ENCODE data around the gene NEO1.
A peak's percentile ranks its signal among the peaks of the same experiment; 100 is the strongest.

Gene NEO1

GRCh38 chr15:73334086-73334485 lies 281.8 kb downstream of the NEO1 start:
- DNase-seq = no peak

DNA sequence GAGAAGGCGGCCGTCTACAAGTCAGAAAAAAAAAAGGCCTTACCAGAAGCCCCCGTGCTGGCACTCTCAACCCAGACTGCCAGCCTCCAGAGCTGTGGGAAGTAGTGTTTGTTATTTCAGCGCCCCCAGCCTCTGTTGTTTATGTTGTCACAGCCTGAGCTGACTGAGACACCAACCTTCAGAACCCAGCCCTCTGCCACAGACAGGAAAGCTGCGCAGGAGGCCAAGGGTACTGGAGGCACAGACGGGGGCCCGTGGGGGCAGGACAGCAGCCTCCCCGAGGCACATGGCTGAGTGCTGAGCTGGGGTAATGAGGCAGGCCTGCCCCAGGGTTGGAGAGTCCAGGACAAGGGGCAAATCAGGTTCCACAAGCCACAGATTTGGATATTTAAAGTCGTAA lies 282.8 kb downstream of the NEO1 start:
- no peak for DNase-seq

DNA sequence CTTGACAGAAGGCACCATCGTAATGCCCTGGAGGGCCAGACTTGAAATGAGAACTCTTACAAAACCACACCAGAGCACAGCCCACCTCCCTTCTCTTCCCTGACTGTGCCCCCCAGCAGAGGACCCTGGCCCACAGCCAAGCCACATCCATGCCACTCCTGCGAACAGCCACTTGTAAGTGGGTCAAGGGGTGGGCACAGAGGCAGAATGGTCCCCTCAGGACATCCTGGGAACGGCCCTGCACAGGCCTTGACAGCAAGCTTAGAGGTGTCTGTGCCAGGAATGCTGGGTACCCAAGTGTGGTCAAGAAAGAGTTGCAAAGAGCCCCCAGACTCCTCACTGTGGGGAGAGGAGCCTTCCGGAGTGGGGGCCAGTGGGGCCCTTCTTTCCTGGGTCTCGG lies 283.2 kb downstream of the NEO1 start:
- no peak for DNase-seq

GRCh38 chr15:73336756-73337155 lies 284.5 kb downstream of the NEO1 start:
- no peak for DNase-seq

GRCh38 chr15:73337187-73337586 lies 284.9 kb downstream of the NEO1 start:
- DNase-seq = no peak

- DNase-seq = no peak
These were observed 285.8 kb downstream of the NEO1 start for GRCh38 chr15:73338058-73338457.

- DNase-seq = no peak
These were observed 286.5 kb downstream of the NEO1 start for GRCh38 chr15:73338606-73339374.

DNA sequence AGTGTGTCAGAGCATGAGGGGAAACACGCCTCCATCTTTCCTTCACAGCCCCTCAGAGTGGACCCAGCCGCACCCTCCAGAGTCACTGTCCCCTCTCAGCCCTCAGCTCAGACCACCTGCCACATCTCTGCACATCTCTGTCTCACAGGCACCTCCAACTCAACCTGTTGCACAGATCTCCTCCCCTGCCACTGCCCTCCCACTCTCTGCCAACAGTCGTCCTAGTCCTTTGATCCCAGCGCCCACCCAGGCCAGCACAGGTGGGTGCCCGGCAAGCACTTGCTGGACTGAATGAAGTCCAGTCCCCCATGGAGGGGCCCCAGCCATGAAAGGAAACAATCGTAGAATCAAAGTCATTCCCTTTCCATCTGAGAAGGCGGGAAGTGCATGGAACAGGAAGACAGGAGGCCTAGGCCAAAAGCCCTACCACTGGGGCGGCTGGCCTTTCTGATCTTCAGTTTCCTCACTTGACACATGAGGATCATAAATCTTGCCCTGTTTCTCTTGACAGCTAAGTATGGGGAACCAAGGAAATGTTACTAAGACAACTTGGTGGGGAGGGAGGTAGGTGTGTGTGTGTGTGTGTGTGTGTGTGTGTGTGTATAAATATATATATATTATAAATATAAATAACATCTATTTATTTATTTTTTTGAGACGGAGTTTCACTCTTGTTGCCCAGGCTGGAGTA lies 288.4 kb downstream of the NEO1 start:
- no peak for DNase-seq

DNA sequence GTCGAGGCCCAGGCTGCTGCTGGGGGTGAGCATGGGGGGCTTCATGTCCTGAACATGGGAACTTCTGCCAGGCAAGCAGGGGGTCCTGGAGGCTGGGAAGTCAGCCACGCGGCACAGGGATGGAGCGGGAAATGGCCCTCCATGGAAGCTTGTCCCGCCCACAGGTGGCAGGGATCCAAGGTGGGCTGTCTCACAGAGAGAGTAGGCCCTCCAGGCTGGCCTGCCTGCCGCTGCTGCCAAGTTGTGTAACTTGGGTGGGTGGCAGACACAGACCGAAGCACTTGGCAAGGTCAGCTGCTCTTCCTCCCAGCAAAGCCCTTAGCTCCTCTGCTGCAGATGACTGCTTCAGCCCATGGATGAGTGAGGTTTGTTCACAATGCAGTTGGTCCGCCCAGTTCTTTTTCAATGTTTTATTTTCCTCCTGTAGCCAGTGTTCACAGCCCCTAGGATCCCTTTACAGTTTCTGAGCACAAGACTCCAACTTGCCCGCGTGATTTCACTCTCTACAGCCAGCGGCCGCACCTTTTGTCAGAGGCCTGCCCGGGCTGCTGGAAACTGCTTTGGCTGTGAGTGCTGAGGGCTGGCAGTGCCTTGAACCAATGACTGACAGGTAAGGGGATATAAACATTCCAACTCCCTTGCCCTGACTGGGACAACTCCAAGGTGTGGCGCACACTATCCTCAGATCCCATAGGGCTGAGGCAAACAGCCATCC lies 289.8 kb downstream of the NEO1 start:
- no peak for DNase-seq

GRCh38 chr15:73344056-73344455 lies 291.8 kb downstream of the NEO1 start:
- DNase-seq = no peak

GRCh38 chr15:73345658-73346057 lies 293.4 kb downstream of the NEO1 start:
- DNase-seq = no peak

DNA sequence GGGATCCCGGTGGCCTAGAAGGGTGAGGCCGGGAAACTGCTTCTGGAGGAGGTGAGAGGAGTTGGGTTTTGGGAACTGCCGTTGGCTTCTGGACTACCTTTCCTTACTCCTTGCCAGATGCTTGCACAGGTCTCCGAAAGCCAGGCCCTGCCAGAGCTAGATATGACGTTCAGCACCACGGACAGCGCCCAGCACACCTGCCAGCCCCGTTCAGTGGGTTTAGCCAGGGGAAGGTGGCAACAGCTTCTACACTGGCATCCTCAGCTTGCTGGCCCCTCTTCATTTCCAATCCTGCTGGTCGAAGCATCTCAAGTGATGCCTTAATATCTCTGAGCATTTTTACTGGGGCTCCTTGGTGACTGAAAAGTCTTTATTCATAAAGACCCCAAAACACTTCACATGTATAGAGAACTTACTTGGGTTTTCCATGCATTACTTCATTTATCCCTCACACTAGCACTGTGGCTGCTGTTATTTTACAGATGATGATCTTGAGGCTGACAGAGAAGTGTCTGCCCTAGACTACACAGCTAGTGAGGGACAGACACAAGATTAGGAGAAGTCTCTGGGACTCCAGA lies 294.6 kb downstream of the NEO1 start:
- DNase-seq = peak; percentile 63

DNA sequence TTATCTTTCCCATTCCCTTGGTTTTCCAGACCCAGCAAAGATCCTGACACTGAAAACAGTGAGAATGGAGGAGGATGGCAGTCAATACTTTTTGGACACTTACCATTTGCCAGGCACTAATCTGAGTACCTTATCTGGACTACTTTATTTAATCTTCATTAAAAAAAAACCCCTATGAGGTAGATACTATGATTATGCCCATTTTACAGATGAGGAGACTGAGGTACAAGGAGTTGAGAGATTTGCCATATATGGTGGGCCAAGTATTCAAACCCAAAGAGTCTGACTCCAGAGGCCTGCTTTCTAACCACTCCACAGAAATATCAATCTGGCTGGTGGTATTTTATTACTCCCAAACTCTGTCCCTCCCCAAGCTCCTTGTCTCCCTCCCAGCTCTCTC lies 296.9 kb downstream of the NEO1 start:
- DNase-seq = no peak

DNA sequence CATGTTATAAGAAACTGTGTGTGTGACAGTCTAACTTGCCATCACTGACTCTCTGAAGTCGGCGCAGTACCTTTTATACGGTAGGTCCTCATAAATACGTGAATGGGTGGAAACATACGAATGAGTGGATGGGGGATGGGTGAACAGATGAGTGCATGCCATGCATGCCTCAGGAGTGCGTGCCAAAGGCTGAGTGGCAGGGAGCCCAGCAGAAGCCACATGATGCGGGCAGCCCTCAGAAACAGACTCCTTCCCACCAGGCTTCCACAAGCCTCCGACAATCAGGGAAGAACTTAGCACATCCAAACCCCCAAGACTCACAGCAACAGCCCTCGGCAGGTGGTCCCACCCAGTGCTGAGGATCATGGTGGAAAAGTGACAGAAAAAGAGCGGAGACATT lies 299.8 kb downstream of the NEO1 start:
- no peak for DNase-seq

DNA sequence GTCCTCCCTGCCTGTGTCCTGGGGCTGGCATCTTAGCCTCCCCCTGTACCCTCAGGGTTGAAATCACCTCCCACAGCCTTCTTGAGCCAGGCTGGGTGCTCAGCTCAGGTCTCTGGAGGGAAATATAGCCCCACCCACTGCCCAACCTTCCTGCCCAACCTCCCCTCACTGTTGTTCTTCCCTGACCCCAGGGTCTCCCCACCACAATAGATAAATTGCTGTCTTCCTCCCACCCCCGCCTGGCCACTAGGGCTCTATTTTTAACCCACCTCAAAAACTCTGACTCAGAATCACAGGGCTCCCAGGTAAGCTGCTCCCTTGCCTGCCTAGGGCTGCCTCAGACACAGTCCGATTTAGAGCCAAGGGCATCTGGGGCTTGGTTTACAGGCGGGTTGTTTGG lies 301.5 kb downstream of the NEO1 start:
- DNase-seq = no peak

- DNase-seq = no peak
These were observed 302.0 kb downstream of the NEO1 start for GRCh38 chr15:73354241-73354640.
